22Rv1 (cell line): Measurements from ENCODE around the gene FBH1.

Source experiments
- ZFX ChIP-seq: fragments of 450-650 bp; IDR thresholded peaks from 2 replicates; pipeline ENCODE4 v1.6.1; 2017; ENCODE audit warnings: antibody characterized with exemption, borderline replicate concordance
- TF ChIP-seq, protein P1 (sequence below): fragments of 450-650 bp; IDR thresholded peaks from 2 replicates; pipeline ENCODE4 v1.5.1; 2017; ENCODE audit warnings: mild to moderate bottlenecking

GRCh38 chr10:5927306-5927705, 37.3 kb downstream of the FBH1 start:
- TF ChIP-seq, protein P1, sequence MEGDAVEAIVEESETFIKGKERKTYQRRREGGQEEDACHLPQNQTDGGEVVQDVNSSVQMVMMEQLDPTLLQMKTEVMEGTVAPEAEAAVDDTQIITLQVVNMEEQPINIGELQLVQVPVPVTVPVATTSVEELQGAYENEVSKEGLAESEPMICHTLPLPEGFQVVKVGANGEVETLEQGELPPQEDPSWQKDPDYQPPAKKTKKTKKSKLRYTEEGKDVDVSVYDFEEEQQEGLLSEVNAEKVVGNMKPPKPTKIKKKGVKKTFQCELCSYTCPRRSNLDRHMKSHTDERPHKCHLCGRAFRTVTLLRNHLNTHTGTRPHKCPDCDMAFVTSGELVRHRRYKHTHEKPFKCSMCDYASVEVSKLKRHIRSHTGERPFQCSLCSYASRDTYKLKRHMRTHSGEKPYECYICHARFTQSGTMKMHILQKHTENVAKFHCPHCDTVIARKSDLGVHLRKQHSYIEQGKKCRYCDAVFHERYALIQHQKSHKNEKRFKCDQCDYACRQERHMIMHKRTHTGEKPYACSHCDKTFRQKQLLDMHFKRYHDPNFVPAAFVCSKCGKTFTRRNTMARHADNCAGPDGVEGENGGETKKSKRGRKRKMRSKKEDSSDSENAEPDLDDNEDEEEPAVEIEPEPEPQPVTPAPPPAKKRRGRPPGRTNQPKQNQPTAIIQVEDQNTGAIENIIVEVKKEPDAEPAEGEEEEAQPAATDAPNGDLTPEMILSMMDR = no peak
- TF ChIP-seq ZFX = no peak
